Activated CD4-positive, alpha-beta memory T cell treated with anti-CD3 and anti-CD28 coated beads for 36 hours (primary cell): ENCODE measurements around the gene LPXN. TPM values are rescaled to one million over a fixed set of nuclear protein-coding genes. Genes with fewer than 3 reads are reported as not detected.

Experiments
- CTCF ChIA-PET: fragments of 350-600 bp; sonication (Branson Sonifier 250); formaldehyde crosslinking; loops from one replicate; lab custom pipeline; 2021; ENCODE audit warnings: antibody characterized with exemption, inconsistent platforms; lab: Charles Lee
- POLR2A ChIA-PET: fragments of 350-600 bp; sonication (Branson Sonifier 250); formaldehyde crosslinking; loops from one replicate; lab custom pipeline; 2021; ENCODE audit warnings: antibody characterized with exemption; lab: Charles Lee
- DNase-seq: peaks from one replicate; pipeline ENCODE4 v3.0.0-alpha.2; 2020
- H3K27ac Mint-ChIP-seq: one replicate; pipeline ENCODE4 v1.8.0; 2021; ENCODE audit warnings: mixed read lengths
- H3K27me3 Mint-ChIP-seq: one replicate; pipeline ENCODE4 v1.8.0; 2021; ENCODE audit warnings: mixed read lengths
- H3K36me3 Mint-ChIP-seq: one replicate; pipeline ENCODE4 v1.8.0; 2021; ENCODE audit warnings: mixed read lengths
- H3K4me1 Mint-ChIP-seq: one replicate; pipeline ENCODE4 v1.8.0; 2021; ENCODE audit warnings: low read depth, mixed read lengths
- H3K4me3 Mint-ChIP-seq: one replicate; pipeline ENCODE4 v1.8.0; 2021; ENCODE audit warnings: mild to moderate bottlenecking, mixed read lengths
- H3K9me3 Mint-ChIP-seq: one replicate; pipeline ENCODE4 v1.8.0; 2021; ENCODE audit warnings: mixed read lengths
- intact Hi-C: fragments of 100-400 bp; cut with micrococcal nuclease; formaldehyde crosslinking; loops from one replicate; pipeline ENCODE4 v1.15.1; 2023
- total RNA-seq, 2 experiments: library from RNA; stranded (reverse); gene quantifications; one replicate each; pipeline ENCODE4 v1.2.3, GENCODE V29; 2021

LPXN gene
- total RNA-seq, 2 experiments from 2014 or later, result 108 TPM

DNA sequence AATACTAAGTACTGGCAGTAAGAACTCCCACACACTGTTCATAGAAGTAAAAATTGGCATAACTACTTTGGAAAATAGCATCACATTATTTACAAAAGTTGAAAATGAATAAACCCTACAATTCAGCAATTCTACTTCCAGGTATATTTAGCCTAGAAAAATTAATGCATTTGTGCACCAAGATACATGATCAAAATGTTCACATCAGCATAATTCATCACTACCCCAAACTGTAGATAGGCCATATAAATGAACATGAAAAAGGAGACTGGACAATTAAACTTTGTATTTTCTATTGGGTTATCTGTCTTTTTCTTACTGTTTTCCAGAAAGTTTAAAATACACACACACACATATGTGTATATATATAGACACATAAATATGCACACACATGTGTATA, 73.7 kb downstream of the LPXN start:
- Mint-ChIP-seq H3K4me3 (no peak overlapping the region), H3K36me3 (peaks cover 12% of the 10 kb centered on the region), H3K4me1 (peaks cover 26% of the 10 kb centered on the region), H3K9me3 (no peaks in the 10 kb centered on the region), H3K27ac (no peak overlapping the region), H3K27me3 (no peaks in the 10 kb centered on the region)
- intact Hi-C loops, result no loop called here
- DNase-seq, result no peak
- POLR2A ChIA-PET, result no interaction called here
- CTCF ChIA-PET, result no interaction called here

DNA sequence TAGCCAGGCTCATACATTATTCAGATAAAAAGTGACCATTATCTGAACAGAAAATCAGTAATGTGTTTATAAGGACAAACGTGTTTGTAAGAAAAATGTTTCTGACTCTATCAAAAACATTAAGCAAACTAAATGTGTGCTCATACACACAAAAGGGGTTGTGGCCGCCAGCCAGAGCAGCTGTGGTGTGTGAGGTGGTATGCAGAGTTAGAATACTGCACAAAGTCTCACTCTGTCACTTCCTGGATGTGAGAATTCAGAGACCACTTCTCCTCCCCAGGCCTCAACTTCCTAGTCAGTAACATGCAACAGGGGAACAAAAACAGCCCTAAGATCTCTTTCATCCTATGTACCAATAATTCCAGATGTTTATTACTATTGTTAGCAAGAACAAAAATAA, 77.2 kb downstream of the LPXN start:
- CTCF ChIA-PET, result no interaction called here
- Mint-ChIP-seq H3K4me1 (peaks cover 16% of the 10 kb centered on the region), H3K9me3 (no peaks in the 10 kb centered on the region), H3K27me3 (no peaks in the 10 kb centered on the region), H3K4me3 (no peak overlapping the region), H3K36me3 (peaks cover 7% of the 10 kb centered on the region), H3K27ac (no peak overlapping the region)
- no peak for DNase-seq
- intact Hi-C loops, result no loop called here
- POLR2A ChIA-PET, result no interaction called here

DNA sequence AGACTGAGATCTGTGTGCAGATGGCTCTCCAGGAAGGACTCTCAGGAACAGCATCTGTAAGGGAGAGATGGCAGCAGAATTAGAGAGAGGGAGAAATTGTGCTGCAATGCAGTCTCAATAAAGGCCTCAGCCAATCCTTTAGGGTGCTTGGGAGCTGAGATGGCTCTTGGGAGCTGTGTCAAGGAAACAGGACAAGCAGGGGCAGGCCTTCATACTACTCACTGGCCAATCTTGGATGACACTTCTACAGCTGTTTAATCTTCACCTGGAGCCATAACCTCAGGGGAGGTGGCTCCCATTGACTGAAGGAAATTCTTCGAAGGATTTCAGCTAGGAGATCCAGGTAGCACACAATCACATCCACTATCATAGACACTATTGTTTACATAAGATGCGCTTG, 77.7 kb downstream of the LPXN start:
- Mint-ChIP-seq H3K9me3 (no peaks in the 10 kb centered on the region), H3K27ac (no peak overlapping the region), H3K4me1 (peaks cover 16% of the 10 kb centered on the region), H3K4me3 (no peak overlapping the region), H3K27me3 (no peaks in the 10 kb centered on the region), H3K36me3 (peaks cover 2% of the 10 kb centered on the region)
- CTCF ChIA-PET, result no interaction called here
- intact Hi-C loops, result no loop called here
- DNase-seq, result no peak
- POLR2A ChIA-PET, result no interaction called here

DNA sequence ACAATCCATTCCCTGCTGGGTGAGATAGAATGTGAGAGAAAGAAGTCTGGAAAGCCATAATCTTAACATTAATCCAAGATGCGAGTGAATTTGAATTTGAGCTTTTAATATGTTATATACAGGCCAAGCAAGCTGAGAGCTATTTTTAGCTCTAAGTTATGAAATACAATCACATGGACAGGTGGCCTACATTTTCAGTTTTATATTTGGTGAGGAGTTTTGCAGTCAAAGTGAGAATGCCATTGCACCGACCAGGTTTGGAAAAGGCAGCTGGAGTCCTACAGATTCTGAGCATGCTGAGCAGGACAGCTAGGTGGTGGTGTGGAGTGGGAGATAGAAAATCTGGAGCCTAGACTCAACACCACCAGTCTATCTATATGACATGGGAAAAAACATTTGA, 79.8 kb downstream of the LPXN start:
- Mint-ChIP-seq H3K27me3 (no peaks in the 10 kb centered on the region), H3K9me3 (no peaks in the 10 kb centered on the region), H3K4me1 (peaks cover 16% of the 10 kb centered on the region), H3K36me3 (peaks cover 2% of the 10 kb centered on the region), H3K27ac (no peak overlapping the region), H3K4me3 (no peak overlapping the region)
- DNase-seq, result no peak
- POLR2A ChIA-PET, result interaction anchor here (0.9 kb wide), 1 partner anchor 211 kb away, joined by 3 read pairs; no protein-coding TSS in a partner anchor
- intact Hi-C loops, result no loop called here
- CTCF ChIA-PET, result interaction anchor here (0.6 to 1.7 kb wide), 4 partner anchors 10 to 548 kb away, joined by 3 to 7 read pairs (median 4); no protein-coding TSS in a partner anchor

DNA sequence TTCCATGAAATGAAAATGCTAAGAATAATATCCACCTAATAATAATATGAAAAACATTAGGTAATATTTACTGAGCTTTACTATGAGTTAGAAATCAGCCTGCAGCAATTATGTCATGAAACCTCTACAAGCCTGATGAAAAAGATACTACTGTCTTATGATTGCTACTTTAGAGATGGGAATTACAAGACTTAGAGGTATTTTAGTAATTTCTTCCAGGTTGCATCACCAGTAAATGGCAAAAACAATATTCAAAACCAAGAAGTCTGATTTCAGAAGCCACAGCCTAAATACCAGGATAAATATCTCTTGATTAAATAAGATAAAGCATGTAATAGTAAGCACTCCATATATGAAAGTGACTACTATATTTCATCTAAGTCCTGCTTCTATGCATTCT, 81.6 kb downstream of the LPXN start:
- Mint-ChIP-seq H3K27ac (no peak overlapping the region), H3K36me3 (peaks cover 2% of the 10 kb centered on the region), H3K27me3 (no peaks in the 10 kb centered on the region), H3K9me3 (no peaks in the 10 kb centered on the region), H3K4me1 (peaks cover 16% of the 10 kb centered on the region), H3K4me3 (no peak overlapping the region)
- DNase-seq, result no peak
- CTCF ChIA-PET, result no interaction called here
- POLR2A ChIA-PET, result no interaction called here
- intact Hi-C loops, result no loop called here

DNA sequence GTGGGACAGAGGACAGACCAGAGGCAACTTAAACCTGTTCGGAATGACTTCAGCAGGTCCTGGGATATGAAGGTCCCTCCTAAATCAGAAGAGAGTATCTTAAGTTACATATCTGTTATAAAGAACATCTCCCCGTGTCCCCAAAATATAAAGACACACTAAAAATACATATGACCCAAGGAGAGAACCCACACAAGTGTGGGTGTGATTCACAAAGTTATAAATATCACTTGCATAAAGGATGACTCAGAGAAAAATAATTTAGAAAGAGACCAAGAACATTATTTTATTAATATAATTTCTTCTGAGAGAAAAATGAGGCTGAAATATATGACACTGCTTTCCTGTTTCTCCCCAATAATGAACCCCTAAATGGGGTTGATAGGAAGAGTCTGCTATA, 82.0 kb downstream of the LPXN start:
- intact Hi-C loops, result no loop called here
- no peaks in the 10 kb centered on the region for H3K27me3 Mint-ChIP-seq
- H3K9me3 Mint-ChIP-seq, result no peaks in the 10 kb centered on the region
- peaks cover 2% of the 10 kb centered on the region for H3K36me3 Mint-ChIP-seq
- peaks cover 12% of the 10 kb centered on the region for H3K4me1 Mint-ChIP-seq
- no peak overlapping the region for H3K4me3 Mint-ChIP-seq
- H3K27ac Mint-ChIP-seq, result no peak overlapping the region
- no peak for DNase-seq
- POLR2A ChIA-PET, result no interaction called here
- CTCF ChIA-PET, result no interaction called here

DNA sequence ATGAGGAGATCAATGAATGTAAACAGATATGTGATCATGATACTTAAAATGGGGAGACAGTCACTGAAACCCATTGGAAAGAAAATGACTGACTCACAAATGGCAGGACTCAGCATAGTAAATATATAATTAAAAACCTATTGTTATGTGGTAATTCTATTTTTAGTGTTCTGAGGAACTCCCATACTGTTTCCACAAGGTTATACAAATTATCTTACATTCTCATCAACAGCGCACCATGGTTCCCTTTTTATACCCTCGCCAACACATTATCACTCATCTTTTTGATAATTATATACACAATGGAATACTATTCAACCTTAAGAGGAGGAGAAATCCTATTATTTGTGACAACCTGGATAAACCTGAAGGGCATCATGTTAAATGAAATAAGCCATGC, 84.8 kb downstream of the LPXN start:
- Mint-ChIP-seq H3K4me1 (peaks cover 3% of the 10 kb centered on the region), H3K9me3 (no peaks in the 10 kb centered on the region), H3K36me3 (peaks cover 2% of the 10 kb centered on the region), H3K4me3 (no peak overlapping the region), H3K27ac (no peak overlapping the region), H3K27me3 (no peaks in the 10 kb centered on the region)
- ChIA-PET POLR2A (no interaction called here), CTCF (interaction anchor here (1.1 kb wide), 1 partner anchor 34 kb away, joined by 3 read pairs; no protein-coding TSS in a partner anchor)
- DNase-seq, result no peak
- intact Hi-C loops, result no loop called here

DNA sequence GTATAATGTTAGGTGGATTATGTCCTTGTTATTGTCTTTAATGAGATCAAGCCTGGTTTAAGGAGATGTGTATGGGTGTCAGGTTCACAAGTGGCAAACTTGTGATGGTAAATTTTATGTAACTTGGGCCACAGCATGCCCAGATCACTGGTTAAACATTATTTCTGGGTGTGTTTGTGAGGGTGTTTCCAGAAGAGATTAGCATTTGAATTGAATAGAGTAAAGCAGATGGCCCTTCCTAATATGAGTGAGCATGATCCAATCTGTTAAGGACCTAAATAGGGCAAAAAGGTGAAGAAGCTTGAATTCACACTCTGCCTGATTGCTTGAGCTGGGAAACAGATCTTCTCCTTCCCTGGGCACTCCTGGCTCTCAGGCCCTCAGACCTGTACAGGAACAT, 88.5 kb downstream of the LPXN start:
- ChIA-PET POLR2A (no interaction called here), CTCF (no interaction called here)
- Mint-ChIP-seq H3K4me1 (no peaks in the 10 kb centered on the region), H3K4me3 (no peak overlapping the region), H3K27ac (no peak overlapping the region), H3K36me3 (no peaks in the 10 kb centered on the region), H3K27me3 (no peaks in the 10 kb centered on the region), H3K9me3 (no peaks in the 10 kb centered on the region)
- no peak for DNase-seq
- intact Hi-C loops, result no loop called here

DNA sequence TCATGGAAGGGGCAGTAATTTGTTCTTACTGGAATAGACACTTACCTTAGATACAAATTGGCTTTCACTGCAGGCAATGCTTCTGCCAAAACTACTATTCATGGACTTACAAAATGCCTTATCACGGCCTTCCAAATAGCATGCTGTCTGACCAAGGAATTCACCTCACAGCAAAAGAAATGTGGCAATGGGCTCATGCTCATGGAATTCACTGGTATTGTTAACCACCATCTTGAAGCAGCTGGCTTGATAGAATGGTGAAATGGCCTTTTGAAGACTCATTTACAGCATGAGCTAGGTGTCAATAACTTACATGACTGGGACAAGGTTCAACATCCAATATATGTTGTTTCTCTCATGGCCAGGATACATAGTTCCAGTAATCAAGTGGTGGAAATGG, 89.7 kb downstream of the LPXN start:
- CTCF ChIA-PET, result no interaction called here
- Mint-ChIP-seq H3K27me3 (no peaks in the 10 kb centered on the region), H3K9me3 (no peaks in the 10 kb centered on the region), H3K4me3 (no peak overlapping the region), H3K36me3 (no peaks in the 10 kb centered on the region), H3K27ac (no peak overlapping the region), H3K4me1 (no peaks in the 10 kb centered on the region)
- no peak for DNase-seq
- POLR2A ChIA-PET, result no interaction called here
- intact Hi-C loops, result no loop called here

Other genes starting within 250 kb of the LPXN start
- not detected for gene OR5B17, start 216.8 kb downstream of the LPXN start, total RNA-seq
- gene OR5B3, start 169.0 kb downstream of the LPXN start, total RNA-seq, result not detected
- not detected for gene OR5B2, start 147.7 kb downstream of the LPXN start, total RNA-seq
- gene OR5B12, start 133.6 kb downstream of the LPXN start, total RNA-seq, result not detected
- not detected for gene OR5B21, start 67.8 kb downstream of the LPXN start, total RNA-seq
- 10 to 100 TPM; 34.9 to 36.1 TPM for gene ZFP91, start 3.2 kb upstream of the LPXN start, total RNA-seq
- 1 to 10 TPM; 1.3 to 1.6 TPM for gene CNTF, start 46.8 kb upstream of the LPXN start, total RNA-seq
- gene GLYAT, start 156.1 kb upstream of the LPXN start, total RNA-seq, result not detected